Neuronal stem cell (in vitro differentiated cells): Measurements from ENCODE around the gene ANAPC7.

Experiments
- DNase-seq: peaks from one replicate; pipeline ENCODE4 v3.0.0-alpha.2; 2013; ENCODE audit warnings: low spot score
- H2AFZ ChIP-seq: one replicate; pipeline ENCODE4 v1.6.1; 2013; ENCODE audit warnings: mild to moderate bottlenecking, low read length, inconsistent platforms
- H2AK5ac ChIP-seq: 2 replicates; pipeline ENCODE4 v1.6.1; 2013; ENCODE audit warnings: low read depth, mild to moderate bottlenecking, inconsistent platforms, low read length, moderate library complexity, mixed read lengths
- H2BK120ac ChIP-seq: 2 replicates; pipeline ENCODE4 v1.6.1; 2013; ENCODE audit warnings: low read depth, mild to moderate bottlenecking, inconsistent platforms, low read length, moderate library complexity, mixed read lengths
- H2BK12ac ChIP-seq: one replicate; pipeline ENCODE4 v1.6.1; 2013; ENCODE audit warnings: low read length, inconsistent platforms
- H2BK15ac ChIP-seq: 2 replicates; pipeline ENCODE4 v1.6.1; 2013; ENCODE audit warnings: mild to moderate bottlenecking, low read length, inconsistent platforms, mixed read lengths
- H2BK5ac ChIP-seq: one replicate; pipeline ENCODE4 v1.6.1; 2013; ENCODE audit warnings: inconsistent platforms, mild to moderate bottlenecking, low read length, moderate library complexity
- H3K14ac ChIP-seq: one replicate; pipeline ENCODE4 v1.6.1; 2013; ENCODE audit warnings: low read length, inconsistent platforms
- H3K18ac ChIP-seq: 2 replicates; pipeline ENCODE4 v1.6.1; 2013; ENCODE audit warnings: low read length, inconsistent platforms
- H3K23ac ChIP-seq: 2 replicates; pipeline ENCODE4 v1.6.1; 2013; ENCODE audit warnings: low read depth, mild to moderate bottlenecking, mixed read lengths, low read length, inconsistent platforms; ENCODE audit not compliant: poor library complexity
- H3K27ac ChIP-seq: replicated peaks from 3 replicates; pipeline ENCODE4 v1.5.1; 2013; ENCODE audit warnings: low read length, inconsistent platforms
- H3K27me3 ChIP-seq, 3 experiments: 2 replicates each; pipeline ENCODE4 v1.6.1; 2013; ENCODE audit warnings: low read length in 3 of 3, mild to moderate bottlenecking in 2 of 3, inconsistent platforms in 1 of 3, low read depth in 1 of 3, mixed read lengths in 1 of 3, moderate library complexity in 1 of 3; ENCODE audit not compliant: control insufficient read depth in 3 of 3, insufficient read depth in 3 of 3
- H3K36me3 ChIP-seq, 2 donors: replicated peaks in 1 of 2; 2 replicates each; pipeline ENCODE4 v1.6.1; 2013; ENCODE audit warnings: low read length in 2 of 2; ENCODE audit not compliant: control insufficient read depth in 2 of 2, insufficient read depth in 2 of 2
- H3K4ac ChIP-seq: 2 replicates; pipeline ENCODE4 v1.6.1; 2013; ENCODE audit warnings: inconsistent platforms, mild to moderate bottlenecking, low read length, moderate library complexity
- H3K4me1 ChIP-seq, 2 donors: 1 replicate in 1 of 2; 2 replicates in 1 of 2; pipeline ENCODE4 v1.6.1; 2013; ENCODE audit warnings: low read length in 2 of 2, low read depth in 1 of 2; ENCODE audit not compliant: control insufficient read depth in 2 of 2, insufficient read depth in 1 of 2
- H3K4me2 ChIP-seq: one replicate; pipeline ENCODE4 v1.6.1; 2013; ENCODE audit warnings: mild to moderate bottlenecking, low read length, inconsistent platforms; ENCODE audit not compliant: insufficient read depth, poor library complexity, severe bottlenecking
- H3K4me3 ChIP-seq, 2 donors: 2 replicates each; pipeline ENCODE4 v1.5.1; 2013; ENCODE audit warnings: low read length in 2 of 2, mild to moderate bottlenecking in 2 of 2, inconsistent platforms in 1 of 2, moderate library complexity in 1 of 2
- H3K79me1 ChIP-seq: one replicate; pipeline ENCODE4 v1.6.1; 2013; ENCODE audit warnings: low read depth, mild to moderate bottlenecking, inconsistent platforms, low read length, moderate library complexity
- H3K9ac ChIP-seq: one replicate; pipeline ENCODE4 v1.6.1; 2013; ENCODE audit warnings: mild to moderate bottlenecking, low read depth, low read length, inconsistent platforms; ENCODE audit not compliant: poor library complexity
- H3K9me3 ChIP-seq, 2 donors: replicated peaks in 1 of 2; 2 replicates each; pipeline versions ENCODE3 to v1.6.1; 2013; ENCODE audit warnings: low read length in 2 of 2, mild to moderate bottlenecking in 2 of 2, inconsistent platforms in 1 of 2, low read depth in 1 of 2, mixed read lengths in 1 of 2, moderate library complexity in 1 of 2; ENCODE audit not compliant: control insufficient read depth in 2 of 2, insufficient read depth in 1 of 2
- H4K8ac ChIP-seq: one replicate; pipeline ENCODE4 v1.6.1; 2013; ENCODE audit warnings: low read depth, mild to moderate bottlenecking, inconsistent platforms, low read length, moderate library complexity
- H4K91ac ChIP-seq: one replicate; pipeline ENCODE4 v1.6.1; 2013; ENCODE audit warnings: low read length, low read depth, mild to moderate bottlenecking, inconsistent platforms; ENCODE audit not compliant: poor library complexity
- WGBS, 2 donors: extraction: QIAGEN DNeasy Blood & Tissue Kit; methylation state at CpG; one replicate each; pipeline ENCODE4 v1.1.7; 2013; ENCODE audit warnings: missing lambda C conversion rate in 2 of 2, mixed read lengths in 1 of 2; ENCODE audit not compliant: insufficient read length in 2 of 2, insufficient replicate concordance in 1 of 2; ENCODE audit errors: extremely low coverage in 2 of 2; 5-methylcytosine and 5-hydroxymethylcytosine counted together

The ANAPC7 gene

GRCh38 chr12:110371408-110372055 lies 32.0 kb downstream of the ANAPC7 start:
- Histone ChIP-seq H3K27ac (no peak overlapping the region), H3K27me3 (no peaks in the 10 kb centered on the region), H3K14ac (no peak overlapping the region), H3K4me1 (peaks cover 2 to 4% of the 10 kb centered on the region in 2 donors), H3K4ac (no peak overlapping the region), H3K4me3 (no peak overlapping the region), H3K79me1 (no peaks in the 10 kb centered on the region), H2BK15ac (no peak overlapping the region), H2BK120ac (no peak overlapping the region), H4K91ac (no peak overlapping the region), H3K9me3 (no peaks in the 10 kb centered on the region), H2BK12ac (no peak overlapping the region), H3K9ac (no peak overlapping the region), H2AFZ (no peak overlapping the region), H3K36me3 (peaks cover 39 to 71% of the 10 kb centered on the region in 2 donors), H3K18ac (no peak overlapping the region), H2AK5ac (no peak overlapping the region), H3K23ac (peak overlapping the region; percentile 74), H4K8ac (no peak overlapping the region), H3K4me2 (no peak overlapping the region), H2BK5ac (no peak overlapping the region)
- no CpG with 5 or more reads among the region's 13 CpGs for WGBS, 2 donors
- no peak for DNase-seq

DNA sequence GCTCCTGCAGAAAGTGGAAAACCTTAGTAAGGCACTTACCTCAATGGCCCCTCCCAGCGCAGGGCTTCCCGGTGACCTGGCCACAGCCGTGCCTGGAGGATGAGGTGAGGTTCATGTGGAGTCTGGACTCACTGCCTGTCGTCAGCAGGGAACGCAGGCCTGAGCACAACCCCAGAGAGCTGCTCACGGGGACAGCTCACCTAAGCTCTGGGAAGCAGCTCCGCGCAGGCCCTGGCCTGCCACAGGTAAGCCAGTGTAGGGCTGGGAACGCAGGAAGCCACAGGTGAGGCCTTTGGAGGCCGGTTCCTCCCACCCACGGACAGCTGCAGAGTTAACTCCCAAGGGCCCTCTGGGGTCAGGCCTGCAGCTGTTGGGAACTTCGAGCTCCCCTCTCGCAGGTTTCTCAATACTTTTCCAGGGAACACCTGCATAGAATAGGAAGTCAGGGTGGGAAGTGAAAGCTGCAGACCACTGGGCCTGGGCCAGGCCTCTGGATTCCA lies 32.7 kb downstream of the ANAPC7 start:
- H4K91ac ChIP-seq = no peak overlapping the region
- no peak overlapping the region for H2AK5ac ChIP-seq
- H3K4me3 ChIP-seq = no peak overlapping the region
- peaks cover 2 to 9% of the 10 kb centered on the region in 2 donors for H3K4me1 ChIP-seq
- H2BK12ac ChIP-seq = no peak overlapping the region
- no peak overlapping the region for H2AFZ ChIP-seq
- H3K23ac ChIP-seq = peak overlapping the region; percentile 25
- no peak overlapping the region for H3K4me2 ChIP-seq
- no peak for DNase-seq
- WGBS, 2 donors = no CpG with 5 or more reads among the region's 13 CpGs
- H3K18ac ChIP-seq = no peak overlapping the region
- H3K36me3 ChIP-seq = peaks cover 35 to 64% of the 10 kb centered on the region in 2 donors
- no peaks in the 10 kb centered on the region for H3K79me1 ChIP-seq
- no peak overlapping the region for H3K9ac ChIP-seq
- H2BK15ac ChIP-seq = no peak overlapping the region
- H3K9me3 ChIP-seq = no peaks in the 10 kb centered on the region
- no peaks in the 10 kb centered on the region for H3K27me3 ChIP-seq
- no peak overlapping the region for H2BK5ac ChIP-seq
- H3K14ac ChIP-seq = no peak overlapping the region
- H2BK120ac ChIP-seq = no peak overlapping the region
- H3K27ac ChIP-seq = no peak overlapping the region
- no peak overlapping the region for H4K8ac ChIP-seq
- no peak overlapping the region for H3K4ac ChIP-seq

DNA sequence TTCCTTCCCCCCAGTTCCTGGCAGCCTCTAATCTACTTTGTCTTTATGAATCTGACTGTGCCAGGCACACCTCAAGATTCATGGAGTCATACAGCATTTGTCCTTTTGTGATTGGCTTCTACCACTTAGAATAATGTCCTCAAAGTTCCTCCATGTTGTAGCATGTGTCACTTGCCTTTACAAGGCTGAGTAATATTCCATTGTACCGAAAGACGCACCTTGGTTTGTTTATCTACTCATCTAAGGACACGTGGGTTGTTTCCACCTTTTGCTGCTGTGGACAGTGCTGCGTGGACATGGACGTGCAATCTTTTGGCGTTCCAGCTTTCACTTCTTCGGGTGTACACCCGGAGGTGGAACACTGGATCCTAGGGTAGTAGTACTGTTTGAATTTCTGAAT lies 33.5 kb downstream of the ANAPC7 start:
- H2BK15ac ChIP-seq = no peak overlapping the region
- no CpG with 5 or more reads among the region's 8 CpGs for WGBS, 2 donors
- H2AK5ac ChIP-seq = no peak overlapping the region
- no peak overlapping the region for H3K4me3 ChIP-seq
- no peak overlapping the region for H3K4ac ChIP-seq
- peaks cover 2 to 9% of the 10 kb centered on the region in 2 donors for H3K4me1 ChIP-seq
- no peak for DNase-seq
- H2BK12ac ChIP-seq = no peak overlapping the region
- H2AFZ ChIP-seq = no peak overlapping the region
- H4K91ac ChIP-seq = no peak overlapping the region
- no peak overlapping the region for H3K14ac ChIP-seq
- H3K9me3 ChIP-seq = no peaks in the 10 kb centered on the region
- H3K79me1 ChIP-seq = no peaks in the 10 kb centered on the region
- no peaks in the 10 kb centered on the region for H3K27me3 ChIP-seq
- H3K23ac ChIP-seq = no peak overlapping the region
- peaks cover 32 to 56% of the 10 kb centered on the region in 2 donors for H3K36me3 ChIP-seq
- H4K8ac ChIP-seq = no peak overlapping the region
- H3K27ac ChIP-seq = no peak overlapping the region
- no peak overlapping the region for H2BK5ac ChIP-seq
- no peak overlapping the region for H2BK120ac ChIP-seq
- H3K9ac ChIP-seq = no peak overlapping the region
- no peak overlapping the region for H3K4me2 ChIP-seq
- no peak overlapping the region for H3K18ac ChIP-seq

DNA sequence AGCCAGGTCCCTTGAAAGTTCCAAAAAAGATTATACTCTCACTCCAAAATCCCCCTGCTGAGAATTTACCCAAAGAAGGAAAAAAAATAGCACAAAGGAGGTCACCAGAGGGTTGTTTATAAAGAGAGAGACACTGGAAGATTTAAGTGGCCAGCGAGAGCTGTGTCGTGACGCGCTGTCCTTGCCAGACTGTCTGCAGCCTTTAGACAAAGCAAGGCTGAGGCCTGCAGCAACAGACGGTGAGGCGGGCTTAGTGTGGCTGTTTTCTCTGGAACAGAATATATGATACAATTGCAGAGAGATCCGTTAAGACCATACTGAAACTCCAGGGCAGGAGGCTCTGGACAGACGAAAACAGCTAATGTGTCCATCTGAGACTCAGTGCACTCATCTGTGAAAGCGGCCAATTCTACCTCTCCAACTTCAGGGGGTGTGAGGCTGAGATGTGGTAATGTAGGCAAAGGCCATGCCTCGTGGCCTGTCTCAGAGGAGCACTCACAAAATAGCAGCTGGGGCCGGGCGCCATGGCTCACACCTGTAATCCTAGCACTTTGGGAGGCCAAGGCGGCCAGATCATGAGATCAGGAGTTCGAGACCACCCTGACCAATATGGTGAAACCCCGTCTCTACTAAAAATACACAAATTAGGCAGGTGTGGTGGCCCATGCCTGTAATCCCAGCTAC lies 36.2 kb downstream of the ANAPC7 start:
- Histone ChIP-seq H3K4me2 (no peak overlapping the region), H3K27ac (peak overlapping the region; percentile 1), H3K4me3 (no peak overlapping the region), H4K8ac (no peak overlapping the region), H2BK12ac (no peak overlapping the region), H3K4me1 (peaks cover 2 to 9% of the 10 kb centered on the region in 2 donors), H3K23ac (no peak overlapping the region), H3K14ac (no peak overlapping the region), H2AK5ac (no peak overlapping the region), H4K91ac (no peak overlapping the region), H2AFZ (peak overlapping the region; percentile 82), H3K79me1 (no peaks in the 10 kb centered on the region), H3K9me3 (no peaks in the 10 kb centered on the region), H2BK15ac (no peak overlapping the region), H3K36me3 (peaks cover 13 to 29% of the 10 kb centered on the region in 2 donors), H3K4ac (no peak overlapping the region), H2BK5ac (no peak overlapping the region), H3K9ac (no peak overlapping the region), H3K18ac (peak overlapping the region; percentile 48), H3K27me3 (no peaks in the 10 kb centered on the region), H2BK120ac (no peak overlapping the region)
- no peak for DNase-seq
- WGBS, 2 donors = no CpG with 5 or more reads among the region's 15 CpGs
